Gastroesophageal sphincter (tissue), 3 donors: ENCODE data around the gene DGKQ.

Experiments
- EP300 ChIP-seq: sonication (generic); formaldehyde crosslinking; IDR thresholded peaks from one replicate; pipeline ENCODE4 v1.6.1; 2017; ENCODE audit warnings: antibody characterized with exemption, mild to moderate bottlenecking
- POLR2A ChIP-seq, 2 donors: fragments of 450-650 bp; IDR thresholded peaks; one replicate each; pipeline ENCODE4 v1.6.1; 2017; ENCODE audit warnings: antibody characterized with exemption in 2 of 2, mild to moderate bottlenecking in 2 of 2, moderate library complexity in 1 of 2
- POLR2AphosphoS5 ChIP-seq: sonication (generic); formaldehyde crosslinking; IDR thresholded peaks from one replicate; pipeline ENCODE4 v1.6.1; 2017; ENCODE audit warnings: antibody characterized with exemption
- TF ChIP-seq, protein P1 (sequence below), 4 experiments: fragments of 200-600 bp in 2 of 4; fragments of 450-650 bp in 2 of 4; sonication (generic) in 1 of 4; IDR thresholded peaks; one replicate each; pipeline ENCODE4 v1.5.1; 2017 to 2019; ENCODE audit warnings: antibody characterized with exemption in 4 of 4, mild to moderate bottlenecking in 2 of 4, moderate library complexity in 2 of 4

GRCh38 chr4:925771-926500 is 47.4 kb downstream of the DGKQ start:
- TF ChIP-seq, protein P1, sequence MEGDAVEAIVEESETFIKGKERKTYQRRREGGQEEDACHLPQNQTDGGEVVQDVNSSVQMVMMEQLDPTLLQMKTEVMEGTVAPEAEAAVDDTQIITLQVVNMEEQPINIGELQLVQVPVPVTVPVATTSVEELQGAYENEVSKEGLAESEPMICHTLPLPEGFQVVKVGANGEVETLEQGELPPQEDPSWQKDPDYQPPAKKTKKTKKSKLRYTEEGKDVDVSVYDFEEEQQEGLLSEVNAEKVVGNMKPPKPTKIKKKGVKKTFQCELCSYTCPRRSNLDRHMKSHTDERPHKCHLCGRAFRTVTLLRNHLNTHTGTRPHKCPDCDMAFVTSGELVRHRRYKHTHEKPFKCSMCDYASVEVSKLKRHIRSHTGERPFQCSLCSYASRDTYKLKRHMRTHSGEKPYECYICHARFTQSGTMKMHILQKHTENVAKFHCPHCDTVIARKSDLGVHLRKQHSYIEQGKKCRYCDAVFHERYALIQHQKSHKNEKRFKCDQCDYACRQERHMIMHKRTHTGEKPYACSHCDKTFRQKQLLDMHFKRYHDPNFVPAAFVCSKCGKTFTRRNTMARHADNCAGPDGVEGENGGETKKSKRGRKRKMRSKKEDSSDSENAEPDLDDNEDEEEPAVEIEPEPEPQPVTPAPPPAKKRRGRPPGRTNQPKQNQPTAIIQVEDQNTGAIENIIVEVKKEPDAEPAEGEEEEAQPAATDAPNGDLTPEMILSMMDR (IDR thresholded peaks at IDR 0.05), result no peak
- no peak for TF ChIP-seq EP300
- TF ChIP-seq POLR2A (IDR thresholded peaks at IDR 0.05), result no peak
- TF ChIP-seq POLR2AphosphoS5, result no peak
